Activated CD8-positive, alpha-beta memory T cell treated with anti-CD3 and anti-CD28 coated beads, Interleukin-2, amount 10 ng/mL, durations not matched to agents 7 days and 5 days (primary cell): Measurements from ENCODE around the gene MAP3K5. TPM values are rescaled to one million over a fixed set of nuclear protein-coding genes. Genes with fewer than 3 reads are reported as not detected.
"Not testable (repeated sequence)": the region's sequence is repeated elsewhere in the genome, so short reads cannot be mapped to it uniquely, and the experiment has no call there.

ENCODE experiments used
- ATAC-seq: fragments of 150-1000 bp; cut with Tn5 transposase; one replicate; pipeline ENCODE4 v1.10.0; 2021; ENCODE audit warnings: moderate library complexity
- CTCF ChIA-PET: fragments of 350-600 bp; sonication (Branson Sonifier 250); formaldehyde crosslinking; loops from one replicate; lab custom pipeline; 2021; ENCODE audit warnings: antibody characterized with exemption; lab: Charles Lee
- DNase-seq: peaks from one replicate; pipeline ENCODE4 v3.0.0-alpha.2; 2020
- H3K27ac Mint-ChIP-seq: one replicate; pipeline ENCODE4 v1.8.0; 2021; ENCODE audit warnings: mild to moderate bottlenecking, mixed read lengths
- H3K27me3 Mint-ChIP-seq: one replicate; pipeline ENCODE4 v1.8.0; 2021; ENCODE audit warnings: mixed read lengths
- H3K36me3 Mint-ChIP-seq: one replicate; pipeline ENCODE4 v1.8.0; 2021; ENCODE audit warnings: mild to moderate bottlenecking, mixed read lengths
- H3K4me1 Mint-ChIP-seq: one replicate; pipeline ENCODE4 v1.8.0; 2021; ENCODE audit warnings: mixed read lengths
- H3K4me3 Mint-ChIP-seq: one replicate; pipeline ENCODE4 v1.8.0; 2021; ENCODE audit warnings: mild to moderate bottlenecking, moderate library complexity, mixed read lengths
- H3K9me3 Mint-ChIP-seq: one replicate; pipeline ENCODE4 v1.8.0; 2022; ENCODE audit warnings: low read depth, mixed read lengths
- total RNA-seq, 2 experiments: library from RNA; stranded (reverse); gene quantifications; one replicate each; pipeline ENCODE4 v1.2.3, GENCODE V29; 2021

The MAP3K5 gene
- total RNA-seq, 2 experiments from 2014 or later: 18.3 to 21.7 TPM

DNA sequence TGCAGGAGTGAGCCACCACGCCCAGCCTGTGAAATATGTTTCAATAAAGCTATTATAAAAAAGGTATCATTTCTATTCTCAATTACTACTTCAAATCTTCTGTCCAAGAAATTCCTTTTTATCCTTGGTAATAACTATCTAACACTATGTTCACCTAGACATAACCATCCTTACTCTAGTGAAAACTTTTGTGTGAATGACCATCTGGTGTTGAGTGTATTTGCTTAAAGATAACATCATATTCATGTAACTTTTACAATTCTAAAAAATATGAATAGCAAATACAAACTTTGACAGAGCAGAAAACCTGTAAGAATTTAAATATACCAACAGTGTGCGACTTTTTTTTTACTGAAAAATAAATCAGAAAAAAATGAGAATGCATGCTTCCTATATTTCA is 96.9 kb downstream of the MAP3K5 start:
- H3K9me3 Mint-ChIP-seq: no peaks in the 10 kb centered on the region
- peaks cover 17% of the 10 kb centered on the region for H3K4me1 Mint-ChIP-seq
- H3K27ac Mint-ChIP-seq: no peak overlapping the region
- CTCF ChIA-PET: no interaction called here
- no peak overlapping the region for H3K4me3 Mint-ChIP-seq
- ATAC-seq (no peak), DNase-seq (no peak)
- no peaks in the 10 kb centered on the region for H3K27me3 Mint-ChIP-seq
- peaks cover 30% of the 10 kb centered on the region for H3K36me3 Mint-ChIP-seq

DNA sequence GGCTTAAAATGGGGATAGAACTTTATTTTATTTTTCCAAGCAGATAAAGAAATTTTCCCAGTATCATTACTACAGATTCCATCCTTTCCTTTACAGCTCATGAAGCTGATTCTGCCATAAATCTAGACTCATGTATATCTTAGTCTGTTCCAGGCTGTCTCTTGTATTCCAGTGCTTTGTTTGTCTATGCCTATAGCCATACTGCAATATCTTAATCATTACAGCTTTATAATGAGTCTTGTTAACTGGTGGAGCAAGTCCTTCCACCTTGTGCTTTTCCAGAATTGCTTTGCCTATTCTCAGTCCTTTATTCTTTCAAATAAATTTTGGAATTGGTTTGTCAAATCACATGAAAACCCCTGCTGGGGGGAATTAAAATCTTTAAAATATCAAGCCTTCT is 99.2 kb downstream of the MAP3K5 start:
- CTCF ChIA-PET: interaction anchor here (1.1 to 1.4 kb wide), 2 partner anchors 49 to 99 kb away, joined by 3 to 5 read pairs; partner anchors contain the start of gene MAP3K5
- no peaks in the 10 kb centered on the region for H3K27me3 Mint-ChIP-seq
- no peak overlapping the region for H3K27ac Mint-ChIP-seq
- H3K9me3 Mint-ChIP-seq: no peaks in the 10 kb centered on the region
- H3K4me1 Mint-ChIP-seq: peaks cover 3% of the 10 kb centered on the region
- no peak for DNase-seq
- peaks cover 41% of the 10 kb centered on the region for H3K36me3 Mint-ChIP-seq
- no peak overlapping the region for H3K4me3 Mint-ChIP-seq
- ATAC-seq: no peak

DNA sequence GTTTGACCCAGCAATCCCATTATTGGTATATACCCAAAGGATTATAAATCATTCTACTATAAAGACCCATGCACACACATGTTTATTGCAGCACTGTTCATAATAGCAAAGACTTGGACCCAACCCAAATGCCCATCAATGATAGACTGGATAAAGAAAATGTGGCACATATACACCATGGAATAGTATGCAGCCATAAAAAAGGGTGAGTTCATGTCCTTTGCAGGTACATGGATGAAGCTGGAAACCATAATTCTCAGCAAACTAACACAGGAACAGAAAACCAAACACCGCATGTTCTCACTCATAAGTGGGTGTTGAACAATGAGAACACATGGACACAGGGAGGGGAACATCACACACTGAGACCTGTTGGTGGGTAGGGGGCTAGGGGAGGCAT is 104.4 kb downstream of the MAP3K5 start:
- not testable (repeated sequence) for H3K4me3 Mint-ChIP-seq, ATAC-seq, DNase-seq, H3K27ac Mint-ChIP-seq, H3K9me3 Mint-ChIP-seq, H3K4me1 Mint-ChIP-seq, H3K27me3 Mint-ChIP-seq
- CTCF ChIA-PET: interaction anchor here (0.6 kb wide), 1 partner anchor 40 kb away, joined by 3 read pairs; no protein-coding TSS in a partner anchor
- H3K36me3 Mint-ChIP-seq: peaks cover 44% of the 10 kb centered on the region

DNA sequence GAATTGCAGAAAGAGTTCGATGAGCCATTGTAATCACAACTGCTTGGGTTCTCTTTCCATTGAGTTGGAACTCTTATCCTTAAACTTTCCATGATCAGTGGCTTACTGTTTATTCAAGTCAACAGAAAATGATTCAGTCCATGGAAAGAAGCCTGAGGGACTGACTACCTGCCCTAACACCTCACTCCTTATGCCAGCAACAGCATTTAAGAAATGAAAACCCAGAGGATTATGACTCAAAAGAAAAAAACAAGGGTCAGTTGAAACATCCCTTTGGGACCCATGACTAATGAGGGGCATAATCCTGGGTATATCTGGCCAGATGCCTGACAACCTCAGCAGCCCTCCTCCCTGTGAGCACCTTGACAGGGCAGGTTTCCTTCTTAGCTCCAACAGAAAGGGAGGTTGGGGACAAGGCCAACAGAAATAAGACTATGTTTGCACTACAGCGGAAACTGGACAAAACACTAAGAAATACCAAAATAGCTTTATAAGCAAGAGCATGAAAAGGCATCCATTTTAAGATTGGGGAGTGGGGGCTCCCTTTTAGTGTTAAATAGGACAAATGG is 106.7 kb downstream of the MAP3K5 start:
- peaks cover 39% of the 10 kb centered on the region for H3K36me3 Mint-ChIP-seq
- H3K4me1 Mint-ChIP-seq: no peaks in the 10 kb centered on the region
- no peak overlapping the region for H3K27ac Mint-ChIP-seq
- H3K27me3 Mint-ChIP-seq: no peaks in the 10 kb centered on the region
- CTCF ChIA-PET: no interaction called here
- no peak overlapping the region for H3K4me3 Mint-ChIP-seq
- DNase-seq (no peak), ATAC-seq (no peak)
- no peaks in the 10 kb centered on the region for H3K9me3 Mint-ChIP-seq

DNA sequence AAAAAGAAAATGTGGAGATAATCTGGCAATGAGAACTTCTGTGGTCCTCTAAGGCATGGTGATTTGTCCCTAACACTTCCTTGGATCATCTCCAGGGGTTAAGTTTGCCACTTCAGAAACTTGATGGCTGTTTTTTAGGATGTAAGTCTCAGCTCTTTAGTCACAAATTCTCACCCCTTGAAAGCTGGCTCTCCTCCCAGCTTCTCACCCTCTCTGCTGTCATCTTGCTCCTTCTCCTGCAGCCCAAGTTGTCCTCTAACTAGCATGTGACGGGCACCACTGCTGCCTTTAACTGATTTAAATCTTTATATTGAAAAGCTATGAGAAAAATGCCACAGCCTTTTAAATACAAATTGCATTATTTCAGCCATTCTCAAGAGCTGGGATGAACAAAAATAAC is 107.8 kb downstream of the MAP3K5 start:
- no peaks in the 10 kb centered on the region for H3K9me3 Mint-ChIP-seq
- H3K27me3 Mint-ChIP-seq: no peaks in the 10 kb centered on the region
- no peaks in the 10 kb centered on the region for H3K4me1 Mint-ChIP-seq
- no peak overlapping the region for H3K27ac Mint-ChIP-seq
- DNase-seq: no peak
- H3K36me3 Mint-ChIP-seq: peaks cover 39% of the 10 kb centered on the region
- CTCF ChIA-PET: interaction anchor here (1.2 kb wide), 1 partner anchor 108 kb away, joined by 4 read pairs; the partner anchor contains the start of gene MAP3K5
- H3K4me3 Mint-ChIP-seq: no peak overlapping the region
- no peak for ATAC-seq

DNA sequence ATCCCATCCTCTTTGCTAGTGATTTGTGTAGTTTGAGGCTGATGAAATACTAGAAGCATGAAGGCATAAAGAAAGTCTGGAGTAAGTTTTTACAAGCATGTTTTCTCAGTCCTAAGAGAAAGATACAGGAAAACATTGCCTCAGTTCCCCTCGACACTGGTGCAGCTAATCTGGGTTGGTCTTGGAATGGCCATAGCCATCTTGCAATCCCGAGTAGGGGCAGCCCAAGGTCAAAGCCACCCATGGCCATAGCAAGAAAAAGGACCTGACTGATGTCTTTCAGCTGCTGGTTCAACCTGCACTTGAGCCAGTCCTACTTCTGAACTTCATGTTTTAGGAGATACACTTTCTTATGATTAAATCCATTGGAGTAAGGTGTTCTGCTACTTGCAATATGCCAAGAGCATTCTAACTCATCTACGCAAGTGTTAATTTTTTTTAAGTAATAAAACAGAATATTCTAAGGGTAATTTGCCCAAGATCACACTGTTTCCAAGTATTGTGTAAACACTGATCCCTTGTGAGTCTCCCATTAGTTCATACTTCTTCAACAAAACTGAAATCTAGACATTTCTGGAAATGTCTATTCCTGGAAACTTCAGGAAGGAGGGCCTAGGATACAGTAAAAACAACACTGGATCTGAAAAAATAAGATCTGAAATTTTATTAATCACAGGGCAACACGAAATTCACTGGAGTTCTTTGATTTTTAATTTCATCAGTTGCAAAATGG is 108.9 kb downstream of the MAP3K5 start:
- no peaks in the 10 kb centered on the region for H3K4me1 Mint-ChIP-seq
- no peak for DNase-seq
- no peak for ATAC-seq
- H3K27ac Mint-ChIP-seq: no peak overlapping the region
- H3K27me3 Mint-ChIP-seq: no peaks in the 10 kb centered on the region
- CTCF ChIA-PET: no interaction called here
- no peak overlapping the region for H3K4me3 Mint-ChIP-seq
- H3K9me3 Mint-ChIP-seq: no peaks in the 10 kb centered on the region
- H3K36me3 Mint-ChIP-seq: peaks cover 31% of the 10 kb centered on the region

DNA sequence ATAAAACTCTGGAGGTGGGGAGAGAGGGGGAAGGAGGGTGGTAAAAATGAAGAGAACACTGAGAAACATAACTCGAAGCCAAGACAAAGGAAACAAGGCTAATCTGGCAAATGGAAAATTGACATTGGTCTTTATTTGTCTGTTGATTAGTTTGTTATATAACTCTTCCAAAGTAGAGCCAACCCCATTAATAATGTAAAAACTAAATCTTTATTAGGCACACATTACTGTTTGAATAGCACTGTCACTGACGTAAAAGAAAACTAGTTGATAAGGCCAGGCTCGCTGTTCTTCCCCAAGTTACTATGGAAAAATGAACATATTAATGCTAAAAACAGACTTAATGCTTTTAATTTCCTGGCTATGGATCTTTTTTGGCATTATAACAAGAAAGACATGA is 110.0 kb downstream of the MAP3K5 start:
- Mint-ChIP-seq H3K9me3 (no peaks in the 10 kb centered on the region), H3K27me3 (no peaks in the 10 kb centered on the region), H3K4me1 (no peaks in the 10 kb centered on the region), H3K27ac (no peak overlapping the region), H3K36me3 (peaks cover 25% of the 10 kb centered on the region), H3K4me3 (no peak overlapping the region)
- CTCF ChIA-PET: no interaction called here
- no peak for ATAC-seq
- no peak for DNase-seq

DNA sequence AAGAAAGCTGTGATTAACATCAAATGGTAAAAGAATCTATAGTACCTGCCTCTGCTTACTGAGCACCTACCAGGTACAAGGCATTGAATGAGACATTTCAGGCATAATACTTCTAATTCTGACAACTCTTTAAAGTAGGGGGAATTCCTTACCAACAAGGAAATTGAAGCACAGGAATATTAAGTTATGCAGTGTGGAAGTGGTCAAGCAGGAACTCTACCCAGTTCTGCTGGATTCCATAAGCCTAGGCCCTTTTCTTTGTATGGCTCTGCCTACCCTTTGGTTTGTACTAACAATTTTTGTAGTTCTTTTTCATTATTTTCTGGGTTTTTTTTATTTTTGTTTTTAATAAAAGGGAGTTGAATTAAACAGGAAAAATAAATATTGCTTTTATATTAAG is 114.5 kb downstream of the MAP3K5 start:
- Mint-ChIP-seq H3K27me3 (no peaks in the 10 kb centered on the region), H3K4me3 (no peak overlapping the region), H3K4me1 (no peaks in the 10 kb centered on the region), H3K36me3 (peaks cover 23% of the 10 kb centered on the region), H3K9me3 (no peaks in the 10 kb centered on the region), H3K27ac (no peak overlapping the region)
- no peak for DNase-seq
- no peak for ATAC-seq
- CTCF ChIA-PET: interaction anchor here (1.6 kb wide), 1 partner anchor 115 kb away, joined by 4 read pairs; the partner anchor contains the start of gene MAP3K5

DNA sequence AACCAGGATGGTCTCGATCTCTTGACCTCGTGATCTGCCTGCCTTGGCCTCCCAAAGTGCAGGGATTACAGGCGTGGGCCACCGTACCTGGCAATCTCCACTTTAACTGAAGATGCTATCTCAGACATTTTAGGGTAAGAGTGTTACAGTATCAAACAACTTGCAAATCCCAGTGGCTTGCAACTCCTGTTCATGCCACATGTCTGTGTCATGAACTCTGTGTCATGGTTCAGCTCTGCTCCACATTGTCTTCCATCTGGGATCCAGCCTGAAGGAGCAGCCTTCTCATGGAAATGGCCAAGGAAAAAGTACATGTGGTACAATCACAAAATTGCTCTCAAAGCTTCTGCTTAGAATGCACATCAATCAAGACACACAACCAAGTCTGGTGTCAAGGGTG is 114.9 kb downstream of the MAP3K5 start:
- CTCF ChIA-PET: interaction anchor here (1.3 kb wide), 1 partner anchor 112 kb away, joined by 3 read pairs; no protein-coding TSS in a partner anchor
- Mint-ChIP-seq H3K4me1 (no peaks in the 10 kb centered on the region), H3K27ac (no peak overlapping the region), H3K9me3 (no peaks in the 10 kb centered on the region), H3K36me3 (peaks cover 24% of the 10 kb centered on the region), H3K4me3 (no peak overlapping the region), H3K27me3 (no peaks in the 10 kb centered on the region)
- no peak for ATAC-seq
- no peak for DNase-seq

DNA sequence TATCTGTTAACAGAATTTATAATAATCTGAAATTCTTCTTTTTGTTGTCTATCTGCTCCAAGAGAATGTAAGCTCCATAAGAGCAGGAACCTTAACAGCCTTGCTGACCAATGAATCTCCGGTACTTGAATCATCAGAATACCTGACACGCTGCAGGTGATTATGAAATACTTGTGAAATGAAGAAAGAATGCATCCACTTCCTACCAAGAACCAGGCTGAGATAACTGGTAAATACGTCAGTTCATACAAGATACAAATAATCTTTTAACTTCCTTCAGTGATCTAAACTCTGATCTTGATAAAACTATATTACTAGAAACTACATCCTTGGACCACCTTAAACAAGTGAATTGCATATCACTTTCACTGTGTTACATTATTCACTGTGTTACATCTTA is 116.2 kb downstream of the MAP3K5 start:
- no peak for ATAC-seq
- Mint-ChIP-seq H3K4me3 (no peak overlapping the region), H3K27me3 (no peaks in the 10 kb centered on the region), H3K36me3 (peaks cover 25% of the 10 kb centered on the region), H3K4me1 (no peaks in the 10 kb centered on the region), H3K9me3 (no peaks in the 10 kb centered on the region), H3K27ac (no peak overlapping the region)
- CTCF ChIA-PET: interaction anchor here (1.0 to 1.3 kb wide), 2 partner anchors 32 to 111 kb away, joined by 3 to 5 read pairs; no protein-coding TSS in a partner anchor
- no peak for DNase-seq

DNA sequence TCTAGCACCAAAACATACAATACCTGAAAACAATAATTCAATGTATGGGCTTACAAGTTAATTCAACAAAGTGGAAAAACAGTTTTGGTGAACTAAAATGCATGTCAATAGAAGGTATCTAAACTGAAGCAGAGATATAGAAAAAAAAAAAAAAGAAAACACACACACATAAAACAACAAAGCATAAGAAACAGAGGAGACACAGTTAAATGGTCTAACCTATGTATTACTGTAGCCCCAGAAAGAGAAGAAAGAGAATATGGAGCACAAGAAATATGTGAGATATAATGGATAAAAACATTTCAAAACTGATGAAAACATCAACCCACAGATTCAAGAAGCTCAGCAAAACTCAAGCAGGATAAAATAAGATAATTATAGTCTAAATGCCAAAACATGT is 118.7 kb downstream of the MAP3K5 start:
- CTCF ChIA-PET: interaction anchor here (0.8 kb wide), 1 partner anchor 121 kb away, joined by 3 read pairs; no protein-coding TSS in a partner anchor
- Mint-ChIP-seq H3K36me3 (peaks cover 28% of the 10 kb centered on the region), H3K27ac (no peak overlapping the region), H3K4me1 (no peaks in the 10 kb centered on the region), H3K9me3 (no peaks in the 10 kb centered on the region), H3K27me3 (no peaks in the 10 kb centered on the region), H3K4me3 (no peak overlapping the region)
- ATAC-seq (no peak), DNase-seq (no peak)

DNA sequence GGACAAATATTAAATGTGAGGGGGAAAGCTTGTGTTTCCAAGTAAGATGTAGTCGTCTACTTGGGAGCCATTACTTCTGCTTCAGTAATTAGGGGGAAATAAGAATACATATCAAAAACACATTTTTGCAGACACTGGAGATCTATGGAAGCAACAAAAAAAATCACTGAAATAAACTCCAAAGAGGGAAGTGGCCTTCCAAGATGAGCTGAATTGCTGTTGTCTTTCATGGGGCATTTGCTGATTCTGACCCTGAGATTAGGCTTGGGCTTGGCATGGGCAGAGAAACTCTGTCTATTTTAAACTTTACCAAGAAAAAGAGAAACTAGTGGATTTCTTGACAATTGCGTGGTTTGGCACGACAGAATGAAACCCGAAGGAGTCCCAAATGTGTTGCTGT is 120.1 kb downstream of the MAP3K5 start:
- CTCF ChIA-PET: interaction anchor here (1.5 kb wide), 3 partner anchors 11 to 120 kb away, joined by 4 read pairs; partner anchors contain the start of gene MAP3K5
- Mint-ChIP-seq H3K4me1 (no peaks in the 10 kb centered on the region), H3K27me3 (no peaks in the 10 kb centered on the region)

DNA sequence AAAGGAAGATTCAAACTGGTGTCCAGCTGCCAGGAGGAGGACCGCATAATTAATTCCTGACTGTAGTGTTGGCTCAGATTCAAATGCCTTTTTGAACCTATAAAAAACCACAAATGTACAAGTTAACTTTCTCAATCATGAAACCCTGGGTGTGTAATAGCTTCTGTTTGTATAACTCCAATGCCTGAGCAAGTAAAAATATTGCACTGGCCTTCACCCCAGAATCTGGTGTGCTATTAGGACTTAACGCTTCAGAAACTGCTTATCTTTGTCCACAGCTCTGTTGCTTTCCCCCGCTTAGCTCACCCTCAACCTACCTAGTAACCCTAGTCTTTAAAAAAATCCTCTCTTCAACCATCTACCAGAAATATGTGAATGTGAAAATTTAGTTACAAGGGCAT is 123.0 kb downstream of the MAP3K5 start:
- Mint-ChIP-seq H3K4me1 (no peaks in the 10 kb centered on the region), H3K4me3 (no peak overlapping the region), H3K9me3 (no peaks in the 10 kb centered on the region), H3K36me3 (peaks cover 24% of the 10 kb centered on the region), H3K27me3 (no peaks in the 10 kb centered on the region), H3K27ac (no peak overlapping the region)
- DNase-seq: no peak
- CTCF ChIA-PET: no interaction called here
- no peak for ATAC-seq

More for the DNA sequence above, 120.1 kb downstream of the MAP3K5 start:
- ATAC-seq (no peak), DNase-seq (no peak)
- peaks cover 27% of the 10 kb centered on the region for H3K36me3 Mint-ChIP-seq
- H3K27ac Mint-ChIP-seq: no peak overlapping the region
- no peak overlapping the region for H3K4me3 Mint-ChIP-seq
- H3K9me3 Mint-ChIP-seq: no peaks in the 10 kb centered on the region

DNA sequence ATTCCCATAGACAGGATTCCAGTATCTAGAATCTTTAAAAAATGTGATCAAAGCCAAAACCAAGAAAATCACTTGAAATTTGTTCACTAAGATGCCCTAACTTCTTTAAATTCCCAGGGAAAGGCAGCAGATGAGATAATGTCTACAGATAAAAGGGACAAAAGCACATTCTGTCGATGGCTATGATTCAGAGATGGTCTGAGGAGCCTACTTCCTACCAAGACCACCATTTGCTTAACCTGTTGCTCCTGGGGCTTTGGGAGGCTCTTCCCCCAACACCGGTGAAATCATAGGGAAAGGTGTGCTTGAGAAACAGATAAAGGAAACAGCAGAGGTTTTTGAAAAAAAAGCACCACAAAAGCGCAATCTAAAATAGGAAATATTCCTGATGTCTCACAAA is 123.7 kb downstream of the MAP3K5 start:
- Mint-ChIP-seq H3K9me3 (no peaks in the 10 kb centered on the region), H3K4me1 (no peaks in the 10 kb centered on the region), H3K27ac (no peak overlapping the region), H3K36me3 (peaks cover 25% of the 10 kb centered on the region), H3K27me3 (no peaks in the 10 kb centered on the region), H3K4me3 (no peak overlapping the region)
- CTCF ChIA-PET: interaction anchor here (1.5 kb wide), 2 partner anchors 24 to 124 kb away, joined by 4 to 6 read pairs; partner anchors contain the start of gene MAP3K5
- ATAC-seq: no peak
- no peak for DNase-seq
